ENCODE results near the gene CST3.
"Not testable (repeated sequence)": the region's sequence is repeated elsewhere in the genome, so short reads cannot be mapped to it uniquely, and the experiment has no call there.

Gene CST3

DNA sequence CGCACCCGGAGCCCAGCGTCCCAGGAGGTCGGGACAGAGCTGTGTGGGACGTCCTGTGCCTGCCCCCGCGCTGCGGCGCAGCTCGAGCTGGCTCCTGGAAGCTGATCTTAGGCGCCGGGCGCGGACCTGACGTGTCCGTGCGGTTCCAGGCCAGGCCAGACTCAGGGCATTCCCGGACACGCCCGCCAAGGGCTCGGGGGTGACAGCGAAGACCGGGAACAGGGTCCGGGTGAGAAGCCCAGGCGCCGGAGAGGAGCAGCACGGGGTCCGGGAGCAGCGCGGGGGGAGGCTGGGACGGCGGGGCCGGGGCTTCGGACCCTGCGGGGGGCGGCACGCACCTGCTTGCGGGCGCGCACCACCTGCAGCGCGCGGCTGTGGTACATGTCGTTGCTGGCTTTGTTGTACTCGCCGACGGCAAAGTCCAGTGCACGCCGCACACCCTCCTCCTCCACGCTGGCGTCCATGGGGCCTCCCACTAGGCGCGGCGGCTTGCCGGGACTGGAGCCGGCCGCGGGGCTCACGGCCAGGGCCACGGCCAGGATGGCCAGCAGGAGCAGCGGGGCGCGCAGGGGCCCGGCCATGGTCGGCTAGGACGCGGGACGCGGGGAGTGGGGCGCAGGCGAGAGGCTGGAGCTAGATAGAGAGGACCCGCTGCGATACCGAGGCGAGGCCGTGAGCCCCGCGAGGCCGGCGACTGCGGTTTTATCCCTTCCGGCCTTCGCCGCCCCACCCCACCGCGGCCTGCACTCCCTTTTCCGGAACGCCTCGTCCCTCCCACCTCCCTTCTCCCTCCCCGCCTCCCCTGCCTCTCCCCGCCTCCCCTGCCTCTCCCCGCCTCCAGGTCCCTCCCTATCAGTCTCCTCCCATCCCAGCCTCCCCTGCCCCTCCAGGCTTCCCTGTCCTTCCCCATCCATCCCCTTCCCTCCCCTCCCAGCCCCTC, at the start of gene CST3:
CST3 (minus strand) TSS at position 674 of the 940 bp plus-strand sequence; CDS start at position 581, 93 bp downstream.
- peak; percentile 92 for DNase-seq (ENCODE audit: low read depth)
- TF ChIP-seq MAX (IDR thresholded peaks at IDR 0.05; ENCODE audit: low read depth, low read length): peak; percentile 25
- TF ChIP-seq, protein P1, sequence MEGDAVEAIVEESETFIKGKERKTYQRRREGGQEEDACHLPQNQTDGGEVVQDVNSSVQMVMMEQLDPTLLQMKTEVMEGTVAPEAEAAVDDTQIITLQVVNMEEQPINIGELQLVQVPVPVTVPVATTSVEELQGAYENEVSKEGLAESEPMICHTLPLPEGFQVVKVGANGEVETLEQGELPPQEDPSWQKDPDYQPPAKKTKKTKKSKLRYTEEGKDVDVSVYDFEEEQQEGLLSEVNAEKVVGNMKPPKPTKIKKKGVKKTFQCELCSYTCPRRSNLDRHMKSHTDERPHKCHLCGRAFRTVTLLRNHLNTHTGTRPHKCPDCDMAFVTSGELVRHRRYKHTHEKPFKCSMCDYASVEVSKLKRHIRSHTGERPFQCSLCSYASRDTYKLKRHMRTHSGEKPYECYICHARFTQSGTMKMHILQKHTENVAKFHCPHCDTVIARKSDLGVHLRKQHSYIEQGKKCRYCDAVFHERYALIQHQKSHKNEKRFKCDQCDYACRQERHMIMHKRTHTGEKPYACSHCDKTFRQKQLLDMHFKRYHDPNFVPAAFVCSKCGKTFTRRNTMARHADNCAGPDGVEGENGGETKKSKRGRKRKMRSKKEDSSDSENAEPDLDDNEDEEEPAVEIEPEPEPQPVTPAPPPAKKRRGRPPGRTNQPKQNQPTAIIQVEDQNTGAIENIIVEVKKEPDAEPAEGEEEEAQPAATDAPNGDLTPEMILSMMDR (IDR thresholded peaks at IDR 0.05; ENCODE audit: low read depth, low read length): no peak
- peak; percentile 55; the same call in 1 of the 2 replicates for TF ChIP-seq MYC (IDR thresholded peaks at IDR 0.05; ENCODE audit: low read depth, low read length)
- peak; percentile 58 for TF ChIP-seq POLR2A (IDR thresholded peaks at IDR 0.05; ENCODE audit: extremely low read depth, insufficient read length)
- peak within 1 kb of the TSS; percentile 59 for H3K4me3 ChIP-seq (ENCODE audit: low read depth, low read length)

- no peak overlapping the region for H3K4me3 ChIP-seq (ENCODE audit: low read depth, low read length)
- DNase-seq (ENCODE audit: low read depth): no peak
- no peak for TF ChIP-seq POLR2A (IDR thresholded peaks at IDR 0.05; ENCODE audit: extremely low read depth, insufficient read length)
Observed at GRCh38 chr20:23686046-23686750, 48.4 kb upstream of the CST3 start.

GRCh38 chr20:23685529-23685896, 47.8 kb upstream of the CST3 start:
- H3K4me3 ChIP-seq (ENCODE audit: low read depth, low read length); DNase-seq (ENCODE audit: low read depth): not testable (repeated sequence)

- TF ChIP-seq MYC (IDR thresholded peaks at IDR 0.05; ENCODE audit: low read depth, low read length): no peak
- no peak for TF ChIP-seq MAX (IDR thresholded peaks at IDR 0.05; ENCODE audit: low read depth, low read length)
- TF ChIP-seq, protein P1 (IDR thresholded peaks at IDR 0.05; ENCODE audit: low read depth, low read length): no peak
- TF ChIP-seq POLR2A (IDR thresholded peaks at IDR 0.05; ENCODE audit: extremely low read depth, insufficient read length): no peak
Observed at GRCh38 chr20:23684261-23684660, 46.5 kb upstream of the CST3 start.

GRCh38 chr20:23683807-23684206, 46.1 kb upstream of the CST3 start:
- no peak overlapping the region for H3K4me3 ChIP-seq (ENCODE audit: low read depth, low read length)
- TF ChIP-seq MYC (IDR thresholded peaks at IDR 0.05; ENCODE audit: low read depth, low read length) (no peak), POLR2A (IDR thresholded peaks at IDR 0.05; ENCODE audit: extremely low read depth, insufficient read length) (no peak), MAX (IDR thresholded peaks at IDR 0.05; ENCODE audit: low read depth, low read length) (no peak)
- TF ChIP-seq, protein P1 (IDR thresholded peaks at IDR 0.05; ENCODE audit: low read depth, low read length): no peak
- DNase-seq (ENCODE audit: low read depth): no peak

More at GRCh38 chr20:23684261-23684660, 46.5 kb upstream of the CST3 start:
- H3K4me3 ChIP-seq (ENCODE audit: low read depth, low read length): no peak overlapping the region
- no peak for DNase-seq (ENCODE audit: low read depth)

DNA sequence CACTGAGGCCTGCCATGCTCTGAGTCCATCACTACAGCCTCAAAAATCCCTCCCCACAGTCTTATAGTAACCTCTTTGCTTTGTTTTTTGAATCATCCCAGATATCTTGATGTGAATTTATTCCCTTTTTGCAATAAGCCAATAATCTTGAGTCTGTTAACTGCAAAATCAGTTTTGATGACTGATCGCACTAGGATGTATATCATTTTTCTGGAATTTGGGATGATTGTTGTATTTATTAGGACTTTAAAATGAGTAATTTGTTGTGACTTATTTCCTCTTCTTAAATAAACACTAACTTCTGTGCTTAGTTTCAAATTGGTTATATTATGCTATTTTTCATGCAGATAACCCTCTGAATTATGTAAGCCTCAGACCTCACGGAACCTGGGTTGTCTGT, 45.5 kb upstream of the CST3 start:
- DNase-seq (ENCODE audit: low read depth): no peak
- TF ChIP-seq MAX (IDR thresholded peaks at IDR 0.05; ENCODE audit: low read depth, low read length): no peak
- TF ChIP-seq POLR2A (IDR thresholded peaks at IDR 0.05; ENCODE audit: extremely low read depth, insufficient read length): no peak
- TF ChIP-seq, protein P1 (IDR thresholded peaks at IDR 0.05; ENCODE audit: low read depth, low read length): no peak
- TF ChIP-seq MYC (IDR thresholded peaks at IDR 0.05; ENCODE audit: low read depth, low read length): no peak
- no peak overlapping the region for H3K4me3 ChIP-seq (ENCODE audit: low read depth, low read length)
